UCSD-AML1 (cell line): ENCODE data around the gene FBLN7.

Experiments
- DNase-seq: peaks from one replicate; lab custom pipeline; 2025; ENCODE audit not compliant: unreplicated experiment; lab: John Stamatoyannopoulos, UW

FBLN7 gene

GRCh38 chr2:112156152-112156986 lies 18.2 kb downstream of the FBLN7 start:
- DNase-seq: no peak

- no peak for DNase-seq
These were observed 19.3 kb downstream of the FBLN7 start for GRCh38 chr2:112157472-112157871.

GRCh38 chr2:112159454-112159921 lies 21.3 kb downstream of the FBLN7 start:
- DNase-seq: no peak

GRCh38 chr2:112160283-112161250 lies 22.4 kb downstream of the FBLN7 start:
- DNase-seq: no peak

- no peak for DNase-seq
These were observed 23.4 kb downstream of the FBLN7 start for GRCh38 chr2:112161431-112162145.

GRCh38 chr2:112162341-112162740 lies 24.2 kb downstream of the FBLN7 start:
- DNase-seq: no peak

- DNase-seq: no peak
These were observed 24.8 kb downstream of the FBLN7 start for GRCh38 chr2:112162956-112163355.

- no peak for DNase-seq
These were observed 25.4 kb downstream of the FBLN7 start for GRCh38 chr2:112163541-112163981.

- no peak for DNase-seq
These were observed 26.7 kb downstream of the FBLN7 start for GRCh38 chr2:112164876-112165275.

- no peak for DNase-seq
These were observed 27.1 kb downstream of the FBLN7 start for GRCh38 chr2:112165296-112165695.

- DNase-seq: no peak
These were observed 28.8 kb downstream of the FBLN7 start for GRCh38 chr2:112166806-112167499.

GRCh38 chr2:112168422-112169124 lies 30.4 kb downstream of the FBLN7 start:
- DNase-seq: no peak

GRCh38 chr2:112170495-112170894 lies 32.3 kb downstream of the FBLN7 start:
- no peak for DNase-seq

GRCh38 chr2:112173646-112174319 lies 35.6 kb downstream of the FBLN7 start:
- DNase-seq: no peak

GRCh38 chr2:112174383-112174782 lies 36.2 kb downstream of the FBLN7 start:
- DNase-seq: no peak

- DNase-seq: no peak
These were observed 37.1 kb downstream of the FBLN7 start for GRCh38 chr2:112175333-112175732.

- no peak for DNase-seq
These were observed 37.9 kb downstream of the FBLN7 start for GRCh38 chr2:112175958-112176573.

- DNase-seq: no peak
These were observed 43.5 kb downstream of the FBLN7 start for GRCh38 chr2:112181571-112182290.
